Activated CD4-positive, alpha-beta T cell treated with anti-CD3 and anti-CD28 coated beads, Interleukin-2, amount 50 U/mL, for 1 hour (primary cell): ENCODE data around the gene MYMX.
"Not testable (repeated sequence)": the region's sequence is repeated elsewhere in the genome, so short reads cannot be mapped to it uniquely, and the experiment has no call there.

Source experiments
- DNase-seq: peaks from one replicate; pipeline ENCODE4 v3.0.0-alpha.2; 2020

Gene MYMX

DNA sequence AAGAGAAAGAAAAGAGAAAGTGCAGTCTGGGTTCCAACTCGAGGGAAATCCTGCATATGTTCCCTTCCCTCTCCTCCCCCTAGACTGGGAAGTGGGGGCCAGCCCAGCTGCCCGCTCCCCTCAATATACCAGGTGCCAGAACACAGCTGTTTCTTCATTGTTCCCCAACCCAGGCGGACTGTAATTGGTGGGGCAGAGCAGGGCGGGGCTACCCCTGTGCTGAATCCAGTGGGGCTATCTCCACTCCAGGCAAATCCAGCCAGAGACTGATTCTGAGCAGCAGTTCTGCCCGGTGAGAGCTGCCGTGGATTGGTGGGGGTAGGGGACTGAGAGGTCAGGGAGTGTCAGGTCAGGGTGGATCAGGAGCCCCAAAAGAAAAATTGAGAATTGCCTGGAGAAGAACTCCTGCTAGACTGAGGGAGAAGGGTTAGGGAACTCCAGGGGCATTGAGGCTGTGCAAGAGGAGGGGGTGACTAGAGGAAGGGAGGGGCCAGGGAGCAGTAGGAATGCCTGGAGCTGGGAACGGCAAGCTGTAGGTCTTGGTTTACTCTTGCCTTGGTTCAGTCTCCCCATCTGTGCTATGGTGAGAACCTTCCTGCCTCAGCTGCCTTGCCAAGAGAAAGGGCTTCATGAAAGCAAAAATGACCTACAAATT, at the start of gene MYMX:
Gene MYMX (plus strand): TSS at position 250 of the 655 bp plus-strand sequence. CDS start 546 bp downstream, outside the sequence.
- no peak for DNase-seq

GRCh38 chr6:44167567-44167966, 49.2 kb upstream of the MYMX start:
- DNase-seq: no peak

DNA sequence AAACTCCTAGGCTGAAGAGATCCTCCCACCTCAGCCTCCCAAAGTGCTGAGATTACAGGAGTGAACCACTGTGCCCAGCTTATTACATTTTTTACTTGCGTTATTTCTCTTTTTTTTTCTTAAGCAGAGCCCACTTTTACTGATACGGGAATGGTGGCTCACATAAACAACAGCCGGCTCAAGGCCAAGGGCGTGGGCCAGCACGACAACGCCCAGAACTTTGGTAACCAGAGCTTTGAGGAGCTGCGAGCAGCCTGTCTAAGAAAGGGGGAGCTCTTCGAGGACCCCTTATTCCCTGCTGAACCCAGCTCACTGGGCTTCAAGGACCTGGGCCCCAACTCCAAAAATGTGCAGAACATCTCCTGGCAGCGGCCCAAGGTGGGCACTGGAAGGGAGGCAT, 47.6 kb upstream of the MYMX start:
- DNase-seq: no peak

GRCh38 chr6:44169886-44170570, 46.7 kb upstream of the MYMX start:
- DNase-seq: no peak

GRCh38 chr6:44171899-44172546, 44.7 kb upstream of the MYMX start:
- no peak for DNase-seq

GRCh38 chr6:44172731-44173500, 43.8 kb upstream of the MYMX start:
- DNase-seq: peak; percentile 79

- DNase-seq: no peak
Observed at GRCh38 chr6:44176130-44176761, 40.5 kb upstream of the MYMX start.

GRCh38 chr6:44176762-44177509, 39.8 kb upstream of the MYMX start:
- DNase-seq: no peak

GRCh38 chr6:44177691-44178423, 38.9 kb upstream of the MYMX start:
- no peak for DNase-seq

GRCh38 chr6:44178424-44179071, 38.2 kb upstream of the MYMX start:
- no peak for DNase-seq

GRCh38 chr6:44179072-44179536, 37.6 kb upstream of the MYMX start:
- DNase-seq: no peak

GRCh38 chr6:44179648-44180047, 37.1 kb upstream of the MYMX start:
- DNase-seq: no peak

GRCh38 chr6:44180406-44180805, 36.3 kb upstream of the MYMX start:
- DNase-seq: no peak

DNA sequence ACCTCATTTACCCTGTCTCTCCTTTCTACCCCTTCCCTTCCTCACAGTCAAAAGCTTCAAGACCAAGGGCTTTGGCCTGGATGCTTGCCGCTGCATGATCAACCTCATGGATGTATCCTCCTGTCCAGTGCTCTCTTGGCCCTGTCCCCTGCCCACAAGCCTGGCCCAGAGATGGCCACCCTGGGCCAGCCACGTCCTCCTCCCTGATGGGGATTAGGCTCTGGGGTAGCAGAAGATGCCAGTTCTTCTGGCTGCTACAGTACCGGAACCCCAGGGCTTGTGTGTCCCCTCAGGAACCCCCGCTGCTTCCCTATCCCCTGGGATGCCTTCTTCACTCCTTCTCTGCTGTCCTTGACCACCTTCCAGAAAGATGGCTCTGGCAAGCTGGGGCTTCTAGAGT, 35.8 kb upstream of the MYMX start:
- no peak for DNase-seq

DNA sequence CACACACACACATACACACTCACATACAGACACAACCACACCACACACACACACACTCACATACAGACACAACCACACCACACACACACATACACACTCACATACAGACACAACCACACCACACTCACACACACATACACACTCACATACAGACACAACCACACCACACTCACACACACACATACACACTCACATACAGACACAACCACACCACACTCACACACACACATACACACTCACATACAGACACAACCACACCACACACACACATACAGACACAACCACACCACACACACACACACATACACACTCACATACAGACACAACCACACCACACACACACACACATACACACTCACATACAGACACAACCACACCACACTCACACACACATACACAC, 34.9 kb upstream of the MYMX start:
- not testable (repeated sequence) for DNase-seq

- no peak for DNase-seq
Observed at GRCh38 chr6:44182911-44183390, 33.8 kb upstream of the MYMX start.

DNA sequence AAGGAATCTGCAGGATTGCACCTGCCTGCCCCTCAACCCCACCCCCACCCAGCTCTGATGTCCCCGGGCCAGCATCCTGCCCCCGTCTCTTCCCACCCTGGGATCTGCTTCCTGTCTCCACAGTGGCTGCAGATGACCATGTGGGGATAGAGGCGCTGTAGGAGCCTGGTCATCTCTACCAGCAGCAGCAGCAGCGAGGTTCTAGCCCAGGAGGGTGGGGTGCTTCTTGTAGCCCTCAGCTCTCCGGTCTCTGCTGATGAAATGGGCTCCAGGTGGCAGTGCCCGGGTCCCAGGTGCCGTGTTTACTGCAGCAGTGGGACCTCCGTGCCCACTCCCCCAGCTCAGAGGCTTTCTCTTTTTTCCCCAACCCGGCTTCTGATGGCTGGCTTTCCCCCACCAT, 32.9 kb upstream of the MYMX start:
- DNase-seq: no peak

- not testable (repeated sequence) for DNase-seq
Observed at GRCh38 chr6:44185356-44185755, 31.4 kb upstream of the MYMX start.

- DNase-seq: no peak
Observed at GRCh38 chr6:44185953-44186634, 30.6 kb upstream of the MYMX start.

DNA sequence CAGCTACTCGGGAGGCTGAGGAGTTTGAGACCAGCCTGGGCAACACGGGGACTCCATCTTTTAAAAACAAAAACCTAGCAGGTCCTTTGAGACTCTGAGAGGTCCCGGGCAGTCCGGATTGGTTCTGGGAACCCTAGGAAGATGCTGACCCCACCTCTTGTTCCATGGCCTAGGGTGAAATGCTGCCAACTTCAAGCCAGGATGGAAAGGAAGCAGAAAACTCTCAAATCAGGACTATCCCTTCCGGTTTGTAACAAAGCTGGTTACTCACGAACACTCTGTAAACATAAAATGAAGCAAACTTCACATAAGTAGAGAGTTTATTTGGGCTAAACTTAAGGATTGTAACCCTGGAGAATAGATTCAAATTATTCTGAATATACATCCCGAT, 30.1 kb upstream of the MYMX start:
- DNase-seq: no peak
